Sciatic nerve (tissue), 2 donors: Measurements from ENCODE around the gene SCFD2. TPM values are rescaled to one million over a fixed set of nuclear protein-coding genes. Genes with fewer than 3 reads are reported as not detected.
A peak's percentile ranks its signal among the peaks of the same experiment; 100 is the strongest.
"Not testable (repeated sequence)": the region's sequence is repeated elsewhere in the genome, so short reads cannot be mapped to it uniquely, and the experiment has no call there.

Experiments used
- ATAC-seq: fragments of 200-7000 bp; cut with Tn5 transposase; one replicate; pipeline ENCODE4 v1.9.1; 2020; ENCODE audit warnings: mild to moderate bottlenecking, moderate library complexity
- DNase-seq: peaks from one replicate; pipeline ENCODE4 v3.0.0-alpha.2; 2020; ENCODE audit warnings: low spot score
- intact Hi-C: fragments of 100-400 bp; cut with DNase I; formaldehyde crosslinking; loops from one replicate; pipeline ENCODE4 v1.14.2; 2022
- total RNA-seq: library from RNA; stranded (reverse); fragmentation: NEBNext Ultra II Directional; extraction: Animal tissue kit (Norgen Biotek cat#: 25700); gene quantifications from one replicate; pipeline ENCODE4 v1.2.1, GENCODE V29; 2021
- donor health status: DM: no; HTN: no; CAD: no.
- donor health status: DM: no; HTN: no; CAD: no.

SCFD2 gene
- total RNA-seq, 1 donor from 2014 or later = 16.3 TPM

GRCh38 chr4:53011259-53011905, 354.5 kb downstream of the SCFD2 start:
- peak; percentile 27 for ATAC-seq
- DNase-seq = no peak
- intact Hi-C loops = no loop called here

- DNase-seq = no peak
- intact Hi-C loops = no loop called here
- peak; percentile 69 for ATAC-seq
Measured at GRCh38 chr4:53010318-53010717, 355.5 kb downstream of the SCFD2 start.

- ATAC-seq = no peak
- intact Hi-C loops = no loop called here
- no peak for DNase-seq
Measured at GRCh38 chr4:53009824-53010223, 356.0 kb downstream of the SCFD2 start.

GRCh38 chr4:53007024-53007423, 358.8 kb downstream of the SCFD2 start:
- ATAC-seq = no peak
- intact Hi-C loops = no loop called here

GRCh38 chr4:53005808-53006207, 360.1 kb downstream of the SCFD2 start:
- ATAC-seq = peak; percentile 75
- intact Hi-C loops = no loop called here

More at GRCh38 chr4:53007024-53007423, 358.8 kb downstream of the SCFD2 start:
- DNase-seq = no peak

GRCh38 chr4:53005149-53005546, 360.7 kb downstream of the SCFD2 start:
- intact Hi-C loops = no loop called here

More at GRCh38 chr4:53005808-53006207, 360.1 kb downstream of the SCFD2 start:
- no peak for DNase-seq

GRCh38 chr4:53004497-53005148, 361.2 kb downstream of the SCFD2 start:
- intact Hi-C loops = no loop called here
- ATAC-seq (no peak), DNase-seq (no peak)

More at GRCh38 chr4:53005149-53005546, 360.7 kb downstream of the SCFD2 start:
- peak; percentile 69 for ATAC-seq
- no peak for DNase-seq

- DNase-seq (no peak), ATAC-seq (no peak)
- intact Hi-C loops = no loop called here
Measured at GRCh38 chr4:53003959-53004358, 361.9 kb downstream of the SCFD2 start.

- intact Hi-C loops = no loop called here
- DNase-seq (no peak), ATAC-seq (no peak)
Measured at GRCh38 chr4:53000560-53000959, 365.3 kb downstream of the SCFD2 start.

GRCh38 chr4:52999626-53000025, 366.2 kb downstream of the SCFD2 start:
- intact Hi-C loops = no loop called here
- no peak for ATAC-seq
- no peak for DNase-seq

GRCh38 chr4:52998413-52998812, 367.4 kb downstream of the SCFD2 start:
- ATAC-seq (no peak), DNase-seq (no peak)
- intact Hi-C loops = no loop called here

GRCh38 chr4:52997132-52997416, 368.8 kb downstream of the SCFD2 start:
- peak; percentile 79 for ATAC-seq
- intact Hi-C loops = no loop called here
- DNase-seq = no peak

GRCh38 chr4:52996261-52997131, 369.4 kb downstream of the SCFD2 start:
- ATAC-seq = peak; percentile 88
- intact Hi-C loops = no loop called here
- DNase-seq = no peak

- no peak for ATAC-seq
- intact Hi-C loops = no loop called here
- DNase-seq = no peak
Measured at GRCh38 chr4:52995360-52996030, 370.4 kb downstream of the SCFD2 start.

- DNase-seq = no peak
- ATAC-seq = no peak
- intact Hi-C loops = no loop called here
Measured at GRCh38 chr4:52994567-52994966, 371.3 kb downstream of the SCFD2 start.

GRCh38 chr4:52993771-52994170, 372.1 kb downstream of the SCFD2 start:
- intact Hi-C loops = no loop called here
- DNase-seq (no peak), ATAC-seq (no peak)

GRCh38 chr4:52992551-52992950, 373.3 kb downstream of the SCFD2 start:
- ATAC-seq, DNase-seq, intact Hi-C loops: not testable (repeated sequence)

- intact Hi-C loops = no loop called here
- no peak for DNase-seq
- no peak for ATAC-seq
Measured at GRCh38 chr4:52991472-52991871, 374.4 kb downstream of the SCFD2 start.

GRCh38 chr4:52990706-52991105, 375.2 kb downstream of the SCFD2 start:
- DNase-seq (no peak), ATAC-seq (no peak)
- intact Hi-C loops = no loop called here
